Small intestine (tissue), 7 donors: Measurements from ENCODE around the gene NTRK2. TPM values are rescaled to one million over a fixed set of nuclear protein-coding genes. Genes with fewer than 3 reads are reported as not detected.
"Not testable (repeated sequence)": the region's sequence is repeated elsewhere in the genome, so short reads cannot be mapped to it uniquely, and the experiment has no call there.

Experiments used
- DNase-seq, 2 donors: peaks; one replicate each; pipeline versions ENCODE4 v3.0.0 to v3.0.0-alpha.2; 2013
- FAIRE-seq: peaks from 2 replicates; lab custom pipeline; 2012; peaks lifted over from hg19 to GRCh38; lab: Jason Lieb, UNC
- H3K27ac ChIP-seq, 3 donors: one replicate each; pipeline ENCODE4 v1.5.1; 2013; ENCODE audit warnings: low read length in 2 of 3, mild to moderate bottlenecking in 2 of 3, control low read depth in 1 of 3, inconsistent platforms in 1 of 3, low read depth in 1 of 3, moderate library complexity in 1 of 3
- H3K27me3 ChIP-seq, 3 donors: one replicate each; pipeline ENCODE4 v1.6.1; 2013; ENCODE audit warnings: low read length in 3 of 3, inconsistent platforms in 1 of 3; ENCODE audit not compliant: control insufficient read depth in 3 of 3, insufficient read depth in 3 of 3
- H3K36me3 ChIP-seq, 3 donors: one replicate each; pipeline ENCODE4 v1.6.1; 2013; ENCODE audit warnings: low read length in 3 of 3, inconsistent platforms in 1 of 3, low read depth in 1 of 3, mild to moderate bottlenecking in 1 of 3, moderate library complexity in 1 of 3; ENCODE audit not compliant: control insufficient read depth in 3 of 3, insufficient read depth in 2 of 3
- H3K4me1 ChIP-seq, 3 donors: one replicate each; pipeline ENCODE4 v1.6.1; 2013; ENCODE audit warnings: low read length in 2 of 3, inconsistent platforms in 1 of 3, low read depth in 1 of 3, mild to moderate bottlenecking in 1 of 3, moderate library complexity in 1 of 3; ENCODE audit not compliant: control insufficient read depth in 3 of 3, insufficient read depth in 2 of 3
- H3K4me3 ChIP-seq, 3 donors: one replicate each; pipeline ENCODE4 v1.5.1; 2013; ENCODE audit warnings: low read length in 3 of 3, control low read depth in 1 of 3, inconsistent platforms in 1 of 3, low read depth in 1 of 3, mild to moderate bottlenecking in 1 of 3, moderate library complexity in 1 of 3
- H3K9me3 ChIP-seq, 2 donors: one replicate each; pipeline ENCODE4 v1.6.1; 2013; ENCODE audit warnings: low read depth in 1 of 2, low read length in 1 of 2; ENCODE audit not compliant: control insufficient read depth in 2 of 2, insufficient read depth in 1 of 2
- WGBS, 3 donors: extraction: QIAGEN DNeasy Blood & Tissue Kit; methylation state at CpG; one replicate each; pipeline ENCODE4 v1.1.7; 2013; 5-methylcytosine and 5-hydroxymethylcytosine counted together
- polyA plus RNA-seq, 4 donors: library from polyadenylated mRNA; stranded (reverse) in 3 of 4; unstranded in 1 of 4; fragments of 200-250 nt in 3 of 4; fragments of 120-200 nt in 1 of 4; gene quantifications; one replicate each; pipeline versions ENCODE4 v1.2.1 to v1.2.3, GENCODE V29; 2013
- donor health status: healthy with polysubstance abuse.
- donor health status: control.
- donor health status: control.
- donor health status: Bipolar disorder and iron deficiency.
- donor health status: healthy.

The NTRK2 gene
- polyA plus RNA-seq, 4 donors: 0.16 to 1.1 TPM; not detected in 2

DNA sequence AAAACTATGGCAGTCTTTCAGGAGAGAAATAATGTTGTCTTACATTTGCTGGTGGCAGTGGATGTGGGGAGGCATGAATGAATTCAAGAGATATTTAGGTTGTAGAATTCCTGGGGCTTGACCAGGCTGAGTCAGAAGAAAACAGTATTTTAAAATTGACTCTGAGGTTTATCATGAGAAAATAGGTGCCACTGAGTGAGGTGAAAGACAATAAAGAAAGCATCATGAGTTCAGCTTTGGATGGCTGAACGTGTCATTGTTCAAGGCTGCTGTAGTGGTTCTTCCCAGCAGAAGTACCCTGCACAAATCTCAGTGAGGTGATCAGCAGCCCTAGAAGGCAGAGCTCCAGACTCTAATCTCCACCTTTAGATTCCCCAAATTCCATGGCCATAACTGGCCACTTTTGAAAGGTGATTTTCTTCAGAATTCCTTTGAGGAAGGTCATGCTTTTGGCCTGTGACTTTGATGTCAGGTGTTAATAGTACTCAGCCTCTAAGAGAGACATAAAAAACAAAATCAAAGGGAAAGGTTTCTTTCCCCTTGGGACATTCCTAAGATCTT lies 395.4 kb downstream of the NTRK2 start:
- Histone ChIP-seq H3K36me3 (no peaks in the 10 kb centered on the region), H3K4me1 (no peaks in the 10 kb centered on the region), H3K27ac (no peak overlapping the region), H3K27me3 (no peaks in the 10 kb centered on the region), H3K4me3 (no peak overlapping the region), H3K9me3 (peaks cover 0 to 4% of the 10 kb centered on the region in 2 donors)
- 73 to 87% (median 85%) methylated on average over 1 of the region's 1 CpG for WGBS, 3 donors
- FAIRE-seq: no peak
- DNase-seq: no peak

- Histone ChIP-seq H3K4me1 (no peaks in the 10 kb centered on the region), H3K4me3 (no peak overlapping the region), H3K27me3 (no peaks in the 10 kb centered on the region), H3K27ac (no peak overlapping the region), H3K36me3 (no peaks in the 10 kb centered on the region), H3K9me3 (peaks cover 0 to 4% of the 10 kb centered on the region in 2 donors)
- DNase-seq (no peak), FAIRE-seq (no peak)
- 86 to 90% (median 89%) methylated on average over 3 of the region's 3 CpGs for WGBS, 3 donors
Observed at GRCh38 chr9:85067792-85068191, 398.3 kb downstream of the NTRK2 start.

DNA sequence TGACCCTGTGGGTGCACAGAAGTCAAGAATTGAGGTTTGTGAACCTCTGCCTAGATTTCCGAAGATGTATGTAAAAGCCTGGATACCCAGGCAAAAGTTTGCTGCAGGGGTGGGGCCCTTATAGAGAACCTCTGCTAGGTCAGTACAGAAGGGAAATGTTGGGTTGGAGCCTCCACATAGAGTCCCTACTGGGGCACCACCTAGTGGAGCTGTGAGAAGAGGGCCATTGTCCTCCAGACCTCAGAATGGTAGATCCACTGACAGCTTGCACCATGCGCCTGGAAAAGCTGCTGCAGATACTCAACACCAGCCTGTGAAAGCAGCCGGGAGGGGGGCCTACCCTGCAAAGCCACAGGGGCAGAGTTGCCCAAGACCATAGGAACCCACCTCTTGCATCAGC lies 399.9 kb downstream of the NTRK2 start:
- H3K27me3 ChIP-seq, H3K4me1 ChIP-seq, H3K27ac ChIP-seq, FAIRE-seq, H3K9me3 ChIP-seq, DNase-seq, H3K36me3 ChIP-seq, H3K4me3 ChIP-seq: not testable (repeated sequence)
- 87 to 93% (median 92%) methylated on average over 3 of the region's 3 CpGs for WGBS, 3 donors
